ENCODE results near the gene CCDC188.

The CCDC188 gene

GRCh38 chr22:20147237-20147988 is 3.4 kb downstream of the CCDC188 start:
- no peak for DNase-seq (ENCODE audit: low read depth in 2 of 2)

- no peak for DNase-seq (ENCODE audit: low read depth in 2 of 2)
These were observed 4.1 kb downstream of the CCDC188 start for GRCh38 chr22:20146777-20147176.

GRCh38 chr22:20145832-20146223 is 5.0 kb downstream of the CCDC188 start:
- DNase-seq (ENCODE audit: low read depth in 2 of 2) = no peak

- no peak for DNase-seq (ENCODE audit: low read depth in 2 of 2)
These were observed 5.5 kb downstream of the CCDC188 start for GRCh38 chr22:20145206-20145831.

DNA sequence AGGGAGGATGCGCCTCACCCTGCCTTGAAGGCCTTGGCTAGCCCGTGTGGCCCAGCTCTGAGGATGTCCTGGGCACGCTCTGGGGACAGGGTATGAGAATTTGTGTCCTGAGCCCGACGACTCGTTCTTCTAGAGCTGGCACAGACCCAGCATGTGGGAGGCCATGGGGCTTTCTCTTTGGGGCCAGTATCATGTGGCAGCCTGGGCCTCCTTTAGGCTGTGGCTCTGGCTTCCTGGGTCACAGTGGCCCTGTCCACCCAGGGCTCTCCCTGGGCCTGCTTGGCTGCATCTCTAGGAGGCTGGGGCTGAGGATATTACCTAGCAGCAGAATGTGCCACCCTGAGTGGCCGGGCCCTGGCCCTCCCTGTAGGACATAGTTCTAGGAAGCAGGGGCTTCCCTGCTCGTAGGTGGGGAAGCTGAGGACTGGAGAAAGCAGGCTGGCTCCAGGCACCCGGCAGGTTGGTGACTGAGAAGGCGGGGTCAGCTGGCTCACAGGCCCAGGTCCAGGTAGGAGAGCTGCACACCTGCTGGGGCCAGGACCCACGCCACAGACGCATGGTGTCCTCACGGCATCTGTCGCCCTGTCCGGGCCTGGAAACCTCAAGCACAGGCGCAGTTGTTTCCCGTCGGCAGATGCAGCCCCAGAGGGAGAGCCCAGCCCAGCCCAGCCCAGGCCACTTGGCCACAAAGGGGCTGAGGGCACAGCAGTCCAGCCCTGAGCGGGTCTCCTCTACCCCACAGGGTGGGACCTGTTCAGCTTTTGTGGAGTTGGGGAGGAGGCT is 6.8 kb downstream of the CCDC188 start:
- no peak for DNase-seq (ENCODE audit: low read depth in 2 of 2)

DNA sequence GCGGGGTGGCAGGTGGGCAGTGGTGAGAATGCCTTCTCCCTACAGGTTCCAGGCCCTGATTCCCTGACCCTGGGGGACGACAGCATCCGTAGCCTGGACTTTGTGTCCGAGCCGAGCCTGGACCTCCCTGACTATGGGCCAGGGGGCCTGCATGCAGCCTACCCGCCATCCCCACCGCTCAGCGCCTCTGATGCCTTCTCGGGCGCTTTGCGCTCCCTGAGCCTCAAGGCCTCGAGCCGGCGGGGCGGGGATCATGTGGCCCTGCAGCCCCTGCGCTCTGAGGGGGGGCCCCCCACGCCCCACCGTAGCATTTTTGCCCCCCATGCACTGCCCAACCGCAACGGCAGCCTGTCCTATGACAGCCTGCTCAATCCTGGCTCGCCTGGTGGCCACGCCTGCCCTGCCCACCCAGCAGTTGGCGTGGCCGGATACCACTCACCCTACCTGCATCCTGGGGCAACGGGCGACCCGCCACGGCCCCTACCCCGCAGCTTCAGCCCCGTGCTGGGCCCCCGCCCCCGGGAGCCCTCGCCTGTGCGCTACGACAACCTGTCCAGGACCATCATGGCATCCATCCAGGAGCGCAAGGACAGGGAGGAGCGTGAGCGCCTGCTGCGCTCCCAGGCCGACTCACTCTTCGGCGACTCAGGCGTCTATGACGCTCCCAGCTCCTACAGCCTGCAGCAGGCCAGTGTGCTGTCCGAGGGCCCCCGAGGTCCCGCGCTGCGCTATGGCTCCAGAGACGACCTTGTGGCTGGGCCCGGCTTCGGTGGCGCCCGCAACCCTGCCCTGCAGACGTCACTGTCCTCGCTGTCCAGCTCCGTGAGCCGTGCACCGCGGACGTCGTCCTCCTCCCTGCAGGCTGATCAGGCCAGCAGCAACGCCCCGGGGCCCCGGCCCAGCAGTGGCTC is 7.9 kb downstream of the CCDC188 start:
- DNase-seq (ENCODE audit: low read depth in 2 of 2) = no peak

DNA sequence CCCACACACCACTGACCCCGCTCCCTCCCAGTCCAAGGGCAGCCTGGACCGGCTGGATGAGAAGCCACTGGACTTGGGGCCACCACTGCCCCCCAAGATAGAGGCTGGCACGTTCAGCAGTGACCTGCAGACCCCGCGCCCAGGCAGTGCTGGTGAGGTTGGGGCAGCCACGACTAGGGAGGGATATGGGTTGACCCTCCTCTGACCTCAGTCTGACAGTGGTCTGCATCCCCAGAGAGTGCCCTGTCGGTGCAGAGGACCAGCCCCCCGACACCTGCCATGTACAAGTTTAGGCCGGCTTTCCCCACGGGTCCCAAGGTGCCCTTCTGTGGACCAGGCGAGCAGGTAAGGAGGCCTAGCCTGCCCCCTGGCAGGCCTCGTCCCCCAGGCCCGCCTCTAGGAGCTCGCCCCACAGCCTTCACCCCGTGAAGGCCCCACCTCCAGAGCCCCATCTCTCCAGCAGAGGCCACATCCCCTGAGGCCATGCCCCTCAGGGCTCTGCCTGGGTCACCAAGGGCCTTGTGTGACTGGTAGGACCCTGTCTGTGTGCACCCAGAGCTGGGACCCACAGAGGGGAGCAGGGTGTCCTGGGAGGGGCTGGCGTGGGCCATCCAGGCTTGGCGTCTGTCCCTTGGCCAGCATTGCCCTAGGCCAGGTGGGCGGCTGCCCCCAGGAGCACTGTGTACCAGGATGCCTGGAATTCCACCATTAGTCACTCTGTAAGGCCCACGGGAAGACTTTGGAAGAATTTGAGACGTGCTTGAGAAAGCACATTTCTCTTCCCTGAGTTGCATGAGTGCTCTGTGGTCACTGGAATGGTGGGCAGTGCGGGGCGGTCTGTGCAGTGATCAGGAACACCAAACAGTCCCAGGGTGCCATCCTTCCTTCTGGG is 9.4 kb downstream of the CCDC188 start:
- DNase-seq (ENCODE audit: low read depth in 2 of 2) = no peak

DNA sequence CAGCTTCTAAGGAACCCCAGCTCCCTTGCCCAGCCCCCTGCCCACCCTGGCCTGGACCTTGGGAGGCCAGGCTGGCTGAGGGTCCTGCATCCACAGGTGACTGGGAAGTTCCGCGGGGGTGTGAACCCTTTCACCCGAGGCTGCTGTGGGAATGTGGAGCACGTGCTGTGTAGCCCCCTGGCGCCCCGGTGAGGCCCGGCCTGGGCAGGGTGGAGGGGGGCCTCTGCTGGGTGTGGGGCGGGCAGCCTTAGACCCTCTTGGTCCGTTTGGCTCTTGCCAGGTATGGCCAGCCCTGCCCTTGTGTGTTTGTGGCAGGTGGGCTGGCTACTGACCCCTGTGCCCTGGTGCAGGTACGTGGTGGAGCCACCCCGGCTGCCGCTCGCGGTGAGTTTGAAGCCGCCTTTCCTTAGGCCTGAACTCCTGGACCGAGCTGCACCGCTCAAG is 10.3 kb downstream of the CCDC188 start:
- no peak for DNase-seq (ENCODE audit: low read depth in 2 of 2)

DNA sequence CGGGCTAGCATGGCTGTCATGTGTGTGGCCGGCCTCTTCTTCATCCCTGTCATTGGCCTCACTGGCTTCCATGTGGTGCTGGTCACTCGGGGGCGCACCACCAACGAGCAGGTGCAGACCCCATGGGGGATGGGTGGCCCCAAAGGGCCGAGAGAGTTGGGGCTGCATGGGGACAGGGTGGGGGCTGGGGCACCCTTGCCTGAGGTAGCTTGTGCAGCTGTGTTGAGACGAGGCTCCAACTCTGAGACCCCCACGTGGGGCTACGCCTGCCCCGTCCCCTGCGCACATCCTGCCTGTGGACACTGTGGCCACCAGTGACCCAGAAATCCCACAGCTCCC is 10.8 kb downstream of the CCDC188 start:
- DNase-seq (ENCODE audit: low read depth in 2 of 2) = no peak

DNA sequence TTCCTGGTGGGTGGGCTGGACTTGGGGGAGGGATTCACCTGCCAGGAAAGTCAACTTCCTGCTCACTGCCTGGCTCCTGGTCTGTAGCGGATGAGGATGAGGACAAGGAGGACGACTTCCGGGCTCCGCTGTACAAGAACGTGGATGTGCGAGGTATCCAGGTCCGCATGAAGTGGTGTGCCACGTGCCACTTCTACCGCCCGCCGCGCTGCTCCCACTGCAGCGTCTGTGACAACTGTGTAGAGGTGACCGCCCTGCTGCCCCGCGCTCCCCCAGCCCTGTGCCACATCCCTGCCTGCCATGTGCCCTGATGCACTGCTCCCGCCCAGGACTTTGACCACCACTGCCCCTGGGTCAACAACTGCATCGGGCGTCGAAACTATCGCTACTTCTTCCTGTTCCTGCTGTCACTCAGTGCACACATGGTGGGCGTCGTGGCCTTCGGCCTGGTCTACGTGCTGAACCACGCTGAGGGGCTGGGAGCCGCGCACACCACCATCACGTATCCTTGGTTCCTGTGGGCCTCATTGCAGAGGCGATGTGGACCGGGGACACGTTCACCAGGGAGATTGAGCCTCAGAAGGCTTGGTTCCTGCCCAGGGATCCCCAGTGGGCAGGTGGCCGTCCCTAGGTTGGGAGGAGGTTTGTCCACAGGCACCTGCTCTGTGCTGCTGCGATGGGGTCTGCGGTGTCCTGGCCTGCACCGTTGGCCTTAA is 11.3 kb downstream of the CCDC188 start:
- DNase-seq (ENCODE audit: low read depth in 2 of 2) = no peak

DNA sequence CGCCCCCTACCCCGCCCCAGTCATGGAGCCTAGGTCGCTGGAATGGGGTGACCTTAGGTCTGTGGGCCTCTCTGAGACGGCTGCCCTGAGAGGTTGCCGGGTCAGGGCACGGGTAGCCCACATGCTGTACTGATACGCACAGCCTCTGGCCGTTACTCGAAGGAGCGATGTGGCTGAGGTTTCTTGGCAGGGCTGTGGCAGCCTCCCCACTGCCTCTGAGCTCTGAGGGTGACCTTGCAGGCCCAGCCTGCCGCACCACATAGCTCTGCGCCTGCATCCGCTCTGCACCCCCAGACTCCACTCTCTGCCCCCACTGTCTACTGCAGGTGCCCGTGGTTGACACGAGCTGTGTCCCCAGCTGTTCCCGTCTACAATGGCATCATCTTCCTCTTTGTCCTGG is 12.0 kb downstream of the CCDC188 start:
- no peak for DNase-seq (ENCODE audit: low read depth in 2 of 2)

GRCh38 chr22:20138417-20138738 is 12.5 kb downstream of the CCDC188 start:
- DNase-seq (ENCODE audit: low read depth in 2 of 2) = no peak

DNA sequence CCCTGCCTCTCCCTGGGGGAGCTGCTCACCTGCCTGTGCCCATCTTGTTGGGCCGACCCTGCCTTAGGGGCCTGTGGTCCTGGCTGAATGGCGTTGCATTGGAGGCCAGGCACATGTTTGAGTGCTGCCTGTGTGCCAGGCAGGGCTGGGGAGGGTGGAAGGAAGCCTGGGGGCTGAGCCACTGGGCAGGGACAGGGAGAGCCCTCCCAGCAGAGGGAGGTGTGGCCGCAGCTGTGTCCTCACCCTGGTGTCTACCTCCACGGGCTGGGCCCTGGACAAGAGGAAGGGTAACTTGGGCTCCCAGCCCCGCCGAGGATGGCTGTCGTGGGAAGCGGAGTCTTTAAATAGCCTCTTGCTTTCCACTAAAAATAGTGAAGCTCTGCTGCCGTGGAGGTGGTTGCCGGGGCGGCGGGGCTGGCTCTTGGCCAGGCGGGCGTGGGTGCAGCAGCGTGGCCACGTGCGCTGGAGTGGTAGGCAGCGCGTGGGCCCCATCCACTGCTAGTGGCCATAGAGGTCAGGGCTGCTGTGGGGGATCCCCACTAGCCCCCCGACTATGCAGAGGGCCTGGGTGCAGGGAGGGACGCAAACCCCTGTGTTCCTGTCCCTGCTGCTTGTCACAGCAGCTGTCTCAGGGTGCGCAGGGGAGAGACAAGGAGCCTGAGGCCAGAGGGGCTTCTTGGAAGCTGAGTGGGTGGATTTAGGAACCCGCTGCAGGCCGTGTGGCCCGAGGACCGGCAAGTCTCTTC is 13.0 kb downstream of the CCDC188 start:
- DNase-seq (ENCODE audit: low read depth in 2 of 2) = no peak

- no peak for DNase-seq (ENCODE audit: low read depth in 2 of 2)
These were observed 13.7 kb downstream of the CCDC188 start for GRCh38 chr22:20137113-20137512.

- no peak for DNase-seq (ENCODE audit: low read depth in 2 of 2)
These were observed 14.3 kb downstream of the CCDC188 start for GRCh38 chr22:20136603-20136873.

DNA sequence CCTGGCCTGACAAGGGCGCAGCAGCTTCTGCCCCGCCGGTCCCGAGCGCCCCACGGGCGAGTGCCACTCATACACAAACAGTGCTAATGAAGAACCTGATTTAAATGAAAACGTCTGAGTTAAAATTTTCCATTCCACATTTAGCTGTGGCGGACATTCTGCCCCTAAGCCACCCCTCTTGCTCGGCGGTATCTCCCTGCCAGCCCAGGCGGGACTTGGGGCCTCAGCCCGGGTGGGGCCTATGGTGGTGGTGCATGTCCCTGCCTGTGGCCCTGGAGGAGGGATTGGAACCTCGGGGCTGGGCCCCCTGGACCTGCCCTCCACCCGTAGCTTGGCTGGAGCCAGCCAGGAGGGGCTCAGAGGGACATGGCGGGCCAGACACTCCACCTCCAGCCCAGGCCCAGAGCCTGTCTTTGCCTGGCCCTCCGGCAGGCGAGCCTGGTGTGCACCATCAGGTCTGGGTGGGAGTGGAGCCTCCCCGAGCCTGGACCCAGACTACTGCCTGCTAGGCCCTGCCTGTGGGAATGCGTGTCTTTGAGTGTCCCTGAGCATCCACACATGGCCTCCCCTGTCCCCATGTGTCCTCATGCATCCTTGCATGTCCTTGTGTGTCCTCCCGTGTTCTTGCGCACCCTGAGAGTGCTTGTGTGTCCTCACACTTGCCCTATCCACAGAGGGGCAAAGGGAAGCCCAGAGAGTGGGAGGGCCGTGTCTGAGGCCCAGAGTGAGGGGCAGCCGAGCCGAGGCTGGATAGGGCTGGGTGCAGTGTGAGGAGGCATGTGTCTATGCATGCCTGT is 14.9 kb downstream of the CCDC188 start:
- DNase-seq (ENCODE audit: low read depth in 2 of 2) = no peak

DNA sequence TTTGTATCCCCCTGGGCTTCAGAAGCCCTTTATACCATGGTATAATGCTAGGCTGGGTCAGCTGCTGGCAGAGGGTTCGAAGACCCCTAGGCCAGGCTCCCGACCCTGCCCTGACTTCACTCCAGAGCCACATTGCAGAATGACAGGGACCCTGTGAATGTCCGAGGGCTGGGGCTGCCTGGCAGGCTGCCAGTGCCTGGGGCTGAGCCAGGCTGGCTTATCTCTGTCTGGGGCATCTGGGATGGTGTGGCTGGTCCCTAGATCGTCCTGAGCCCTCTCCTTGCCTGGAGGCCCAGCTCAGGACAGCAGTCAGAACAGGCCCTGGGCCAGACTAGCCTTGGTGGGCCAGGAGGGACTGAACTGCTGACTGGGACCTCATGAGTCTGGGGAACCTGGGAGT is 15.6 kb downstream of the CCDC188 start:
- DNase-seq (ENCODE audit: low read depth in 2 of 2) = no peak

DNA sequence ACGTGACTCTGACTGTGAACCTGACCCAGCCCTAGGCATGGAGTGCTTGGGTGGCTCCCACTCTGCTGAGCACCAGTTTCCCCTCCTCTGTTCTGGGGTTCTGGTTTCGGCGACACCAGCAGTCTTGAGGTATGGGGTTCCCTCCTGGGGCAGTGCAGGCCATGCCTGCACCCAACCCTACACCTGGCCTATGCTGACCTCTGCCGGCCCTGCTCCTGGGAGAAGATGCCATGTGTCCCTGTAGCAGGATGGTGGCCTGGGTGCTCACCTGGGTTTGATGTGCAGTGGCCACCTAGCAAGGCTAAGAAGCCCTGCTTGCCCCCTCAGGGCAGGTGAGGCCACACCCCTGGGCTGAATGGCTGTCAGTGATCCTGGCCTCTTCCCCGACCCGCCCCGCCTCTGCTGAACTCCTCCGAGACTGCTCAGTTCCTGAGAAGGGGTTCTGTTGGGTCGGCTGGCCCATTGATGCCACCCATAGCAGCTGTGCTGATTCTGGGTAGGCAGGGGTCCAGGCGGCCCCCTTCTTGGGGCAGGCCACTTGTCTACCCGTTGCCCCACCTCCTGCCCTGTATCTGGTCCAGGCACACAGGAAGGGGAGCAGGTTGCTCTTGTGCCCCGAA is 16.8 kb downstream of the CCDC188 start:
- no peak for DNase-seq (ENCODE audit: low read depth in 2 of 2)

Measured in stimulated activated CD8-positive, alpha-beta memory T cell treated with anti-CD3 and anti-CD28 coated beads, Interleukin-15, amount 100 ng/mL, for 48 hours (primary cell).